Peyer's patch (tissue), 4 donors: ENCODE data around the gene SLC39A11. TPM values are rescaled to one million over a fixed set of nuclear protein-coding genes. Genes with fewer than 3 reads are reported as not detected.

ENCODE experiments used
- DNase-seq, 3 donors: peaks; one replicate each; pipeline ENCODE4 v3.0.0-alpha.2; 2017 to 2019
- H3K27ac ChIP-seq, 4 donors: fragments of 200-600 bp; sonication (generic); one replicate each; pipeline ENCODE4 v1.5.1; 2016 to 2019
- H3K27me3 ChIP-seq, 2 donors: fragments of 200-600 bp; sonication (generic); one replicate each; pipeline ENCODE4 v1.5.1; 2019
- H3K36me3 ChIP-seq, 3 donors: fragments of 200-600 bp; sonication (generic); one replicate each; pipeline ENCODE4 v1.5.1; 2016 to 2019
- H3K4me1 ChIP-seq, 4 donors: fragments of 200-600 bp; sonication (generic); one replicate each; pipeline ENCODE4 v1.5.1; 2016 to 2019
- H3K4me3 ChIP-seq, 4 donors: fragments of 200-600 bp; sonication (generic); 1 replicate in 3 of 4; 2 replicates in 1 of 4; pipeline ENCODE4 v1.5.1; 2016 to 2019; ENCODE audit warnings: mild to moderate bottlenecking in 1 of 4
- H3K9me3 ChIP-seq, 4 donors: fragments of 200-600 bp; sonication (generic); one replicate each; pipeline ENCODE4 v1.5.1; 2016 to 2019; ENCODE audit warnings: mild to moderate bottlenecking in 1 of 4
- POLR2A ChIP-seq, 2 donors: fragments of 450-650 bp; IDR thresholded peaks; one replicate each; pipeline ENCODE4 v1.5.1; 2017; ENCODE audit warnings: antibody characterized with exemption in 2 of 2, mild to moderate bottlenecking in 2 of 2, moderate library complexity in 2 of 2
- total RNA-seq, 4 donors: library from RNA; depleted of rRNA; stranded (reverse); fragments of >200 nt; gene quantifications; one replicate each; pipeline ENCODE4 v1.1.0, GENCODE V29; 2016
- TF ChIP-seq, protein P1 (sequence below), 6 experiments: fragments of 450-650 bp in 4 of 6; fragments of 200-600 bp in 2 of 6; sonication (generic) in 1 of 6; IDR thresholded peaks; one replicate each; pipeline ENCODE4 v1.5.1; 2017 to 2019; ENCODE audit warnings: antibody characterized with exemption in 6 of 6, mild to moderate bottlenecking in 3 of 6, moderate library complexity in 1 of 6

Gene SLC39A11
- total RNA-seq, 4 donors from 2014 or later, result 39.9 to 91.6 (median 45.7) TPM

- H3K36me3 ChIP-seq, result no peaks in the 10 kb centered on the region
- no peak overlapping the region for H3K27ac ChIP-seq
- peaks cover 0 to 9% (median 2%) of the 10 kb centered on the region in 4 donors for H3K9me3 ChIP-seq
- no peaks in the 10 kb centered on the region for H3K27me3 ChIP-seq
- H3K4me3 ChIP-seq, result no peak overlapping the region
- no peak for DNase-seq
- no peaks in the 10 kb centered on the region for H3K4me1 ChIP-seq
- TF ChIP-seq POLR2A (IDR thresholded peaks at IDR 0.05), result no peak
- TF ChIP-seq, protein P1, sequence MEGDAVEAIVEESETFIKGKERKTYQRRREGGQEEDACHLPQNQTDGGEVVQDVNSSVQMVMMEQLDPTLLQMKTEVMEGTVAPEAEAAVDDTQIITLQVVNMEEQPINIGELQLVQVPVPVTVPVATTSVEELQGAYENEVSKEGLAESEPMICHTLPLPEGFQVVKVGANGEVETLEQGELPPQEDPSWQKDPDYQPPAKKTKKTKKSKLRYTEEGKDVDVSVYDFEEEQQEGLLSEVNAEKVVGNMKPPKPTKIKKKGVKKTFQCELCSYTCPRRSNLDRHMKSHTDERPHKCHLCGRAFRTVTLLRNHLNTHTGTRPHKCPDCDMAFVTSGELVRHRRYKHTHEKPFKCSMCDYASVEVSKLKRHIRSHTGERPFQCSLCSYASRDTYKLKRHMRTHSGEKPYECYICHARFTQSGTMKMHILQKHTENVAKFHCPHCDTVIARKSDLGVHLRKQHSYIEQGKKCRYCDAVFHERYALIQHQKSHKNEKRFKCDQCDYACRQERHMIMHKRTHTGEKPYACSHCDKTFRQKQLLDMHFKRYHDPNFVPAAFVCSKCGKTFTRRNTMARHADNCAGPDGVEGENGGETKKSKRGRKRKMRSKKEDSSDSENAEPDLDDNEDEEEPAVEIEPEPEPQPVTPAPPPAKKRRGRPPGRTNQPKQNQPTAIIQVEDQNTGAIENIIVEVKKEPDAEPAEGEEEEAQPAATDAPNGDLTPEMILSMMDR (IDR thresholded peaks at IDR 0.05), result no peak
Measured at GRCh38 chr17:73018599-73018998, 73.9 kb downstream of the SLC39A11 start.

GRCh38 chr17:73017658-73018057, 74.8 kb downstream of the SLC39A11 start:
- TF ChIP-seq, protein P1 (IDR thresholded peaks at IDR 0.05), result no peak
- TF ChIP-seq POLR2A (IDR thresholded peaks at IDR 0.05), result no peak
- H3K36me3 ChIP-seq, result no peaks in the 10 kb centered on the region

GRCh38 chr17:73015722-73016276, 76.7 kb downstream of the SLC39A11 start:
- Histone ChIP-seq H3K4me1 (no peaks in the 10 kb centered on the region), H3K4me3 (no peak overlapping the region), H3K36me3 (no peaks in the 10 kb centered on the region), H3K9me3 (peaks cover 0 to 8% (median 2%) of the 10 kb centered on the region in 4 donors), H3K27ac (no peak overlapping the region), H3K27me3 (no peaks in the 10 kb centered on the region)
- DNase-seq, result peak in 1 of 3 donors; percentile 4
- TF ChIP-seq, protein P1 (IDR thresholded peaks at IDR 0.05), result no peak
- TF ChIP-seq POLR2A (IDR thresholded peaks at IDR 0.05), result no peak

More at GRCh38 chr17:73017658-73018057, 74.8 kb downstream of the SLC39A11 start:
- Histone ChIP-seq H3K4me3 (no peak overlapping the region), H3K27me3 (no peaks in the 10 kb centered on the region), H3K4me1 (no peaks in the 10 kb centered on the region), H3K27ac (no peak overlapping the region), H3K9me3 (peaks cover 0 to 8% (median 2%) of the 10 kb centered on the region in 4 donors)
- no peak for DNase-seq

- H3K4me1 ChIP-seq, result no peaks in the 10 kb centered on the region
- no peak overlapping the region for H3K4me3 ChIP-seq
- H3K36me3 ChIP-seq, result no peaks in the 10 kb centered on the region
- no peak for TF ChIP-seq POLR2A (IDR thresholded peaks at IDR 0.05)
- TF ChIP-seq, protein P1 (IDR thresholded peaks at IDR 0.05), result no peak
- H3K27me3 ChIP-seq, result no peaks in the 10 kb centered on the region
- no peak overlapping the region for H3K27ac ChIP-seq
- peaks cover 0 to 4% (median 2%) of the 10 kb centered on the region in 4 donors for H3K9me3 ChIP-seq
- peak in 1 of 3 donors; percentile 13 for DNase-seq
Measured at GRCh38 chr17:73013816-73014663, 78.4 kb downstream of the SLC39A11 start.

- H3K36me3 ChIP-seq, result no peaks in the 10 kb centered on the region
- peaks cover 0 to 4% (median 0%) of the 10 kb centered on the region in 4 donors for H3K9me3 ChIP-seq
- no peak for DNase-seq
Measured at GRCh38 chr17:73013301-73013700, 79.2 kb downstream of the SLC39A11 start.

More at GRCh38 chr17:73013301-73013700, 79.2 kb downstream of the SLC39A11 start:
- Histone ChIP-seq H3K4me1 (no peaks in the 10 kb centered on the region), H3K27ac (no peak overlapping the region), H3K27me3 (no peaks in the 10 kb centered on the region), H3K4me3 (no peak overlapping the region)
- TF ChIP-seq POLR2A (IDR thresholded peaks at IDR 0.05), result no peak
- TF ChIP-seq, protein P1 (IDR thresholded peaks at IDR 0.05), result no peak
